Liver (tissue), 3 donors: ENCODE results near the gene AHRR.

Experiments used
- CTCF ChIP-seq: fragments of 150-350 bp; IDR thresholded peaks from 2 replicates; pipeline ENCODE4 v1.5.1; 2017; ENCODE audit warnings: improper control_type of control experiment, low read depth, low read length; ENCODE audit not compliant: missing input control
- GABPA ChIP-seq, 2 donors: IDR thresholded peaks in 1 of 2; conservative IDR thresholded peaks in 1 of 2; 2 replicates each; pipeline ENCODE4 v1.6.1; 2016; ENCODE audit warnings: antibody characterized with exemption in 2 of 2, mild to moderate bottlenecking in 1 of 2, moderate library complexity in 1 of 2
- RXRA ChIP-seq, 2 donors: IDR thresholded peaks; 2 replicates each; pipeline ENCODE4 v1.6.1; 2017 to 2018; ENCODE audit warnings: antibody characterized with exemption in 2 of 2, mild to moderate bottlenecking in 1 of 2
- donor health status: healthy.
- donor health status: healthy.

GRCh38 chr5:423626-424261, 102.2 kb downstream of the AHRR start:
- TF ChIP-seq CTCF (no peak), RXRA (IDR thresholded peaks at IDR 0.05) (no peak), GABPA (IDR thresholded peaks at IDR 0.05 in 1 of 2, conservative IDR thresholded peaks at IDR 0.05 in 1 of 2) (no peak)
